ENCODE results near the gene PAQR8.

DNA sequence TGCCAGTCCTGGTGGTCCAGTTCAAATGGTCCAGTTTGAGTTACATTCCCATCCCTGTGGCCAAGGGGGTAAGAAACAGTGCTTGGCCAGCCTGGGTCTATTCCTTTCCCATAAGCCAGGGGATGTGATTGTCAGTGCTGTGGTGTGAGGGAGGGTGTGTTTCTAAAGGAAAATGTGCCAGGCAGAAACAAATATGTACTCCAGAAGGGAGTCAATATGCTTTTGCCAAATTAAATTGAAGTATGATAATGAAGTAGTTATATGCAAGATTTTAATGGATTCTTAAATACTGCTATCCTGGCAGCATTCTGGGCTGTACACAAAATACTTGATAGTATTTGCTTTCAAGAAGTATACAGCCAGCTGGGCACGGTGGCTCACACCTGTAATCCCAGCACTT lies 16.6 kb upstream of the PAQR8 start:
- TF ChIP-seq, protein P1, sequence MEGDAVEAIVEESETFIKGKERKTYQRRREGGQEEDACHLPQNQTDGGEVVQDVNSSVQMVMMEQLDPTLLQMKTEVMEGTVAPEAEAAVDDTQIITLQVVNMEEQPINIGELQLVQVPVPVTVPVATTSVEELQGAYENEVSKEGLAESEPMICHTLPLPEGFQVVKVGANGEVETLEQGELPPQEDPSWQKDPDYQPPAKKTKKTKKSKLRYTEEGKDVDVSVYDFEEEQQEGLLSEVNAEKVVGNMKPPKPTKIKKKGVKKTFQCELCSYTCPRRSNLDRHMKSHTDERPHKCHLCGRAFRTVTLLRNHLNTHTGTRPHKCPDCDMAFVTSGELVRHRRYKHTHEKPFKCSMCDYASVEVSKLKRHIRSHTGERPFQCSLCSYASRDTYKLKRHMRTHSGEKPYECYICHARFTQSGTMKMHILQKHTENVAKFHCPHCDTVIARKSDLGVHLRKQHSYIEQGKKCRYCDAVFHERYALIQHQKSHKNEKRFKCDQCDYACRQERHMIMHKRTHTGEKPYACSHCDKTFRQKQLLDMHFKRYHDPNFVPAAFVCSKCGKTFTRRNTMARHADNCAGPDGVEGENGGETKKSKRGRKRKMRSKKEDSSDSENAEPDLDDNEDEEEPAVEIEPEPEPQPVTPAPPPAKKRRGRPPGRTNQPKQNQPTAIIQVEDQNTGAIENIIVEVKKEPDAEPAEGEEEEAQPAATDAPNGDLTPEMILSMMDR (IDR thresholded peaks at IDR 0.05; ENCODE audit: low read length), result no peak
- TF ChIP-seq EZH2 (optimal IDR thresholded peaks at IDR 0.05; ENCODE audit: low read depth, low read length), result no peak
